Adrenal gland (tissue), 12 donors: ENCODE data around the gene C2orf42. TPM values are rescaled to one million over a fixed set of nuclear protein-coding genes. Genes with fewer than 3 reads are reported as not detected.
"Not testable (repeated sequence)": the region's sequence is repeated elsewhere in the genome, so short reads cannot be mapped to it uniquely, and the experiment has no call there.

Experiments used
- DNase-seq, 7 donors: peaks; one replicate each; pipeline ENCODE4 v3.0.0-alpha.2; 2019 to 2020
- H3K27ac ChIP-seq, 5 donors: fragments of 200-600 bp; sonication (generic) in 4 of 5; 1 replicate in 3 of 5; 2 replicates in 2 of 5; pipeline versions ENCODE4 v1.5.1 to v1.8.0; 2016 to 2020; ENCODE audit warnings: mild to moderate bottlenecking in 1 of 5
- H3K27me3 ChIP-seq: fragments of 200-600 bp; 2 replicates; pipeline ENCODE4 v1.8.0; 2021
- H3K36me3 ChIP-seq, 2 donors: fragments of 200-600 bp; replicated peaks in 1 of 2; 1 replicate in 1 of 2; 2 replicates in 1 of 2; pipeline versions ENCODE4 v1.5.1 to v1.8.0; 2018 to 2022
- H3K4me1 ChIP-seq, 2 donors: fragments of 200-600 bp; replicated peaks in 1 of 2; 1 replicate in 1 of 2; 2 replicates in 1 of 2; pipeline versions ENCODE4 v1.5.1 to v1.8.0; 2018 to 2021
- H3K4me3 ChIP-seq, 4 donors: fragments of 200-600 bp; sonication (generic) in 3 of 4; one replicate each; pipeline ENCODE4 v1.5.1; 2016 to 2018
- H3K9me3 ChIP-seq, 3 donors: fragments of 200-600 bp; sonication (generic) in 1 of 3; replicated peaks in 1 of 3; 1 replicate in 2 of 3; 2 replicates in 1 of 3; pipeline versions ENCODE4 v1.5.1 to v1.8.0; 2016 to 2021
- POLR2A ChIP-seq, 2 donors: fragments of 450-650 bp; IDR thresholded peaks; one replicate each; pipeline ENCODE4 v1.6.1; 2017; ENCODE audit warnings: antibody characterized with exemption in 2 of 2, mild to moderate bottlenecking in 2 of 2, moderate library complexity in 1 of 2
- whole genome bisulfite sequencing, 4 donors: extraction: QIAGEN DNeasy Blood & Tissue Kit in 2 of 4; methylation state at CpG; one replicate each; pipeline versions ENCODE4 v1.1.5 to v1.1.7; 2013 to 2017; 5-methylcytosine and 5-hydroxymethylcytosine counted together
- intact Hi-C, 2 donors: fragments of 100-400 bp; cut with DNase I; formaldehyde crosslinking; loops; one replicate each; pipeline versions ENCODE4 v1.14.1 to v1.15.0; 2022 to 2023
- polyA plus RNA-seq, 3 donors: library from polyadenylated mRNA; stranded (reverse); fragments of 200-250 nt in 2 of 3; fragments of 350-450 nt in 1 of 3; fragmentation: Illumina TruSeq in 1 of 3; extraction: RNeasy Lipid Tissue Mini Kit (QIAGEN cat#74804) in 1 of 3; gene quantifications; one replicate each; pipeline ENCODE4 v1.2.3, GENCODE V29; 2013 to 2014
- total RNA-seq, 9 donors: library from RNA; depleted of rRNA in 4 of 9; stranded (reverse); fragments of >200 nt in 4 of 9; fragments of 120-200 nt in 1 of 9; fragmentation: NEBNext Ultra II Directional in 1 of 9; extraction: Animal tissue kit (Norgen Biotek cat#: 25700) in 1 of 9; gene quantifications; one replicate each; pipeline versions ENCODE4 v1.1.0 to v1.2.4, GENCODE V29; 2013 to 2023
- TF ChIP-seq, protein P1 (sequence below), 6 experiments: fragments of 450-650 bp in 4 of 6; fragments of 200-600 bp in 2 of 6; sonication (generic) in 1 of 6; IDR thresholded peaks; 1 replicate in 5 of 6; 2 replicates in 1 of 6; pipeline versions ENCODE4 v1.5.1 to v1.8.0; 2016 to 2021; ENCODE audit warnings: antibody characterized with exemption in 6 of 6, mild to moderate bottlenecking in 2 of 6, moderate library complexity in 1 of 6
- donor health status: healthy with polysubstance abuse.
- donor health status: Bipolar disorder and iron deficiency.
- donor health status: DM: yes; HTN: yes; CAD: no.
- donor health status: DM: no; HTN: no; CAD: no.
- donor health status: DM: no; HTN: no; CAD: no.
- donor health status: DM: yes; HTN: yes; CAD: no.

The C2orf42 gene
- total and polyA plus RNA-seq, 12 donors: 8.0 to 33.7 (median 16.5) TPM

- H3K27ac ChIP-seq: no peak overlapping the region
- intact Hi-C loops: no loop called here
- no peak for DNase-seq
- 76 to 92% (median 89%) methylated on average over 5 of the region's 5 CpGs for WGBS, 4 donors
- no peak overlapping the region for H3K4me3 ChIP-seq
- peaks cover 0 to 10% of the 10 kb centered on the region in 2 donors for H3K4me1 ChIP-seq
- no peaks in the 10 kb centered on the region for H3K36me3 ChIP-seq
- H3K27me3 ChIP-seq: no peaks in the 10 kb centered on the region
- H3K9me3 ChIP-seq: no peaks in the 10 kb centered on the region
- TF ChIP-seq, protein P1, sequence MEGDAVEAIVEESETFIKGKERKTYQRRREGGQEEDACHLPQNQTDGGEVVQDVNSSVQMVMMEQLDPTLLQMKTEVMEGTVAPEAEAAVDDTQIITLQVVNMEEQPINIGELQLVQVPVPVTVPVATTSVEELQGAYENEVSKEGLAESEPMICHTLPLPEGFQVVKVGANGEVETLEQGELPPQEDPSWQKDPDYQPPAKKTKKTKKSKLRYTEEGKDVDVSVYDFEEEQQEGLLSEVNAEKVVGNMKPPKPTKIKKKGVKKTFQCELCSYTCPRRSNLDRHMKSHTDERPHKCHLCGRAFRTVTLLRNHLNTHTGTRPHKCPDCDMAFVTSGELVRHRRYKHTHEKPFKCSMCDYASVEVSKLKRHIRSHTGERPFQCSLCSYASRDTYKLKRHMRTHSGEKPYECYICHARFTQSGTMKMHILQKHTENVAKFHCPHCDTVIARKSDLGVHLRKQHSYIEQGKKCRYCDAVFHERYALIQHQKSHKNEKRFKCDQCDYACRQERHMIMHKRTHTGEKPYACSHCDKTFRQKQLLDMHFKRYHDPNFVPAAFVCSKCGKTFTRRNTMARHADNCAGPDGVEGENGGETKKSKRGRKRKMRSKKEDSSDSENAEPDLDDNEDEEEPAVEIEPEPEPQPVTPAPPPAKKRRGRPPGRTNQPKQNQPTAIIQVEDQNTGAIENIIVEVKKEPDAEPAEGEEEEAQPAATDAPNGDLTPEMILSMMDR (IDR thresholded peaks at IDR 0.05): no peak
- TF ChIP-seq POLR2A (IDR thresholded peaks at IDR 0.05): no peak
These were observed 1.7 kb upstream of the C2orf42 start for GRCh38 chr2:70192516-70192915.

DNA sequence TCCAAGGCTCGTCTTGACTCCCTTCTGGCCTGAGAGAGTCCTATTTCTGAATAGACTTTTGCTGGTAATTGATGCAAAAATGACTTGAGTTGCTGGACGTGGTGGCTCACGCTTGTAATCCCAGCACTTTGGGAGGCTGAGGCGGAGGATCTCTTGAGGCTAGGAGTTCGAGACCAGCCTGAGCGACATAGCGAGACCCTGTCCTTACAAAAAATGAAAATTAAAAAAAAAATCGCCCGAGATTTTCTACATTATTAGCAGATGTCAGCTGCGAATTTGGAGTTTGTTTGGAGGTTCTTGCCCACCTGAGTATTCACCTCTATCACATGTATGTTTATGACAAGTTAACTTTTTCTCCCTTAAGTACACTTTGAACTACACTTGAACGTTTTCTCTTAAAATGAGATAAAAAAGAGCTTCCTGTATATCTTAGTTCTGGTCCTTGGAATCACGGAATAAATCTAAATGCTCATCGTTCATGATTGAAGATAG, 471 bp upstream of the C2orf42 start:
- DNase-seq: no peak
- H3K36me3 ChIP-seq: no peaks in the 10 kb centered on the region
- H3K4me3 ChIP-seq: peak overlapping the region in 2 of 4 donors; percentile 53 to 84
- intact Hi-C loops: no loop called here
- H3K27me3 ChIP-seq: no peaks in the 10 kb centered on the region
- H3K4me1 ChIP-seq: peaks cover 0 to 10% of the 10 kb centered on the region in 2 donors
- peak overlapping the region; percentile 94 to 95 (median 95) for H3K27ac ChIP-seq
- WGBS, 4 donors: 63 to 77% (median 66%) methylated on average over 12 to 13 of the region's 13 CpGs
- H3K9me3 ChIP-seq: no peaks in the 10 kb centered on the region
- TF ChIP-seq POLR2A (IDR thresholded peaks at IDR 0.05): no peak
- TF ChIP-seq, protein P1 (IDR thresholded peaks at IDR 0.05): no peak

GRCh38 chr2:70188460-70188859, 2.4 kb downstream of the C2orf42 start:
- no peak for TF ChIP-seq POLR2A (IDR thresholded peaks at IDR 0.05)
- TF ChIP-seq, protein P1 (IDR thresholded peaks at IDR 0.05): no peak
- no peaks in the 10 kb centered on the region for H3K36me3 ChIP-seq
- intact Hi-C loops: no loop called here
- H3K4me3 ChIP-seq: no peak overlapping the region
- WGBS, 4 donors: 75 to 81% (median 79%) methylated on average over 5 of the region's 5 CpGs
- H3K27ac ChIP-seq: no peak overlapping the region
- H3K4me1 ChIP-seq: peaks cover 0 to 10% of the 10 kb centered on the region in 2 donors
- H3K9me3 ChIP-seq: no peaks in the 10 kb centered on the region
- H3K27me3 ChIP-seq: no peaks in the 10 kb centered on the region
- no peak for DNase-seq

- H3K27me3 ChIP-seq, intact Hi-C loops, H3K9me3 ChIP-seq, H3K36me3 ChIP-seq, H3K4me1 ChIP-seq, H3K4me3 ChIP-seq, H3K27ac ChIP-seq: not testable (repeated sequence)
- DNase-seq: peak in 1 of 7 donors; percentile 28
- WGBS, 4 donors: 92 to 93% (median 92%) methylated on average over 9 of the region's 9 CpGs
These were observed 3.6 kb downstream of the C2orf42 start for GRCh38 chr2:70187170-70187569.

DNA sequence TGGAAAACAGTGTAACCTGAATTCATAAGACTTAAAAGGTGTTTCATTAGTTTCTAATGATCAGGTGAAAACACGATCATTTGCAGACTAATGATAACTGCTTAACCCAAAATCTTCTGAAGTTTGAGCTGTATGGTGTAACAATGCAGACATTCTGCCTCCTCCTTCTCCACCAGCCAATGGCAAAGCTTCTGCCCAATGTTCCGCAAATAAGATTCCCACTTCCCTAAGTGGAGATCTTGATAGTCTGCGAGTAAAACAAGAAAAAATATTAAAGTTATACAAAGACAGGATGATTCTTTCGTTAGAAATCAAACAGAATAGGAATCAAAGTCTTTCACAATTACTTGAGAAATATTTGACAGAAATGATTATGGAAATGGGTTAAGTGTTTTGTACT, 8.1 kb downstream of the C2orf42 start:
- H3K27me3 ChIP-seq: no peaks in the 10 kb centered on the region
- H3K9me3 ChIP-seq: no peaks in the 10 kb centered on the region
- H3K4me1 ChIP-seq: no peaks in the 10 kb centered on the region
- no peak for DNase-seq
- WGBS, 4 donors: 88 to 93% (median 91%) methylated on average over 4 of the region's 4 CpGs
- H3K4me3 ChIP-seq: no peak overlapping the region
- peaks cover 0 to 27% of the 10 kb centered on the region in 2 donors for H3K36me3 ChIP-seq
- H3K27ac ChIP-seq: no peak overlapping the region
- TF ChIP-seq, protein P1 (IDR thresholded peaks at IDR 0.05): no peak
- no peak for TF ChIP-seq POLR2A (IDR thresholded peaks at IDR 0.05)
- intact Hi-C loops: no loop called here
